Caco-2 (cell line): ENCODE results near the gene PPEF2. TPM values are rescaled to one million over a fixed set of nuclear protein-coding genes. Genes with fewer than 3 reads are reported as not detected.
"Not testable (repeated sequence)": the region's sequence is repeated elsewhere in the genome, so short reads cannot be mapped to it uniquely, and the experiment has no call there.

ENCODE experiments used
- BruUV-seq: library from RNA; stranded (reverse); fragments of 400-500 nt; replicated peaks from 2 replicates; lab custom pipeline; 2021; lab: Mats Ljungman, UMichigan
- CTCF ChIA-PET: fragments of 300-600 bp; sonication (Branson Sonifier 250); formaldehyde crosslinking; loops from one replicate; lab custom pipeline; 2022; ENCODE audit warnings: antibody characterized with exemption; lab: Charles Lee
- POLR2A ChIA-PET: fragments of 300-600 bp; sonication (Branson Sonifier 250); formaldehyde crosslinking; loops from one replicate; lab custom pipeline; 2022; ENCODE audit warnings: antibody characterized with exemption; lab: Charles Lee
- DNase-seq, 2 experiments: peaks; one replicate each; pipeline versions ENCODE4 v3.0.0 to v3.0.0-alpha.2; 2020 to 2022
- H3K27me3 ChIP-seq: replicated peaks from 2 replicates; pipeline ENCODE4 v1.6.0; 2011; ENCODE audit warnings: low read length; ENCODE audit not compliant: control insufficient read depth, insufficient read depth
- H3K36me3 ChIP-seq: 2 replicates; pipeline ENCODE4 v1.5.1; 2011; ENCODE audit warnings: low read length; ENCODE audit not compliant: control insufficient read depth, insufficient read depth
- H3K4me1 ChIP-seq: fragments of 250-450 bp; sonication (Bioruptor Pico); 2 replicates; pipeline ENCODE4 v1.5.1; 2020; ENCODE audit warnings: mild to moderate bottlenecking
- H3K4me3 ChIP-seq: 2 replicates; pipeline ENCODE4 v1.5.1; 2011; ENCODE audit warnings: low read depth, mild to moderate bottlenecking, control low read depth, low read length
- H3K9me3 ChIP-seq: fragments of 250-450 bp; sonication (Bioruptor Pico); 2 replicates; pipeline ENCODE4 v1.5.1; 2020; ENCODE audit warnings: mild to moderate bottlenecking, moderate library complexity
- H3K27ac Mint-ChIP-seq: one replicate; pipeline ENCODE4 v1.8.0; 2022; ENCODE audit warnings: mixed read lengths; ENCODE audit not compliant: unreplicated experiment
- H3K27me3 Mint-ChIP-seq: one replicate; pipeline ENCODE4 v1.8.0; 2022; ENCODE audit warnings: mixed read lengths; ENCODE audit not compliant: insufficient read depth, unreplicated experiment
- H3K36me3 Mint-ChIP-seq: one replicate; pipeline ENCODE4 v1.8.0; 2022; ENCODE audit warnings: mild to moderate bottlenecking, mixed read lengths; ENCODE audit not compliant: insufficient read depth, unreplicated experiment
- H3K4me1 Mint-ChIP-seq: one replicate; pipeline ENCODE4 v1.8.0; 2022; ENCODE audit warnings: low read depth, mixed read lengths; ENCODE audit not compliant: unreplicated experiment
- H3K4me3 Mint-ChIP-seq: one replicate; pipeline ENCODE4 v1.8.0; 2022; ENCODE audit warnings: mild to moderate bottlenecking, moderate library complexity, mixed read lengths; ENCODE audit not compliant: unreplicated experiment
- H3K9me3 Mint-ChIP-seq: one replicate; pipeline ENCODE4 v1.8.0; 2022; ENCODE audit warnings: mixed read lengths; ENCODE audit not compliant: unreplicated experiment
- intact Hi-C: fragments of 100-400 bp; cut with micrococcal nuclease; formaldehyde crosslinking; loops from one replicate; pipeline ENCODE4 v1.10.0; 2022; ENCODE audit not compliant: unreplicated experiment
- total RNA-seq: library from RNA; stranded (reverse); gene quantifications from 2 replicates; pipeline ENCODE4 v1.2.3, GENCODE V29; 2022
- TF ChIP-seq, protein P1 (sequence below), 2 experiments: fragments of 200-600 bp in 1 of 2; IDR thresholded peaks; 1 replicate in 1 of 2; 2 replicates in 1 of 2; pipeline versions ENCODE4 v1.5.1 to v1.8.0; 2011 to 2022; ENCODE audit warnings: antibody characterized with exemption in 1 of 2, control low read depth in 1 of 2, inconsistent platforms in 1 of 2, low read depth in 1 of 2, low read length in 1 of 2, mild to moderate bottlenecking in 1 of 2, moderate library complexity in 1 of 2; ENCODE audit not compliant: insufficient read depth in 1 of 2, severe bottlenecking in 1 of 2, unreplicated experiment in 1 of 2

PPEF2 gene
- total RNA-seq, 1 experiment from 2014 or later: not detected

- H3K36me3 Mint-ChIP-seq: no peaks in the 10 kb centered on the region
- CTCF ChIA-PET: interaction anchor here (0.6 to 2.3 kb wide), 2 partner anchors 28 to 174 kb away, joined by 3 to 5 read pairs; partner anchors contain the start of gene NAAA
- H3K27ac Mint-ChIP-seq: no peak overlapping the region
Measured at GRCh38 chr4:75912968-75913367, 10.7 kb upstream of the PPEF2 start.

GRCh38 chr4:75910831-75911230 lies 8.6 kb upstream of the PPEF2 start:
- peaks cover 11% of the 10 kb centered on the region for H3K9me3 Mint-ChIP-seq
- H3K4me1 ChIP-seq, H3K4me3 ChIP-seq, H3K9me3 ChIP-seq, H3K36me3 Mint-ChIP-seq, POLR2A ChIA-PET, H3K4me1 Mint-ChIP-seq, intact Hi-C loops, BruUV-seq, DNase-seq, H3K36me3 ChIP-seq, H3K27ac Mint-ChIP-seq, H3K4me3 Mint-ChIP-seq, H3K27me3 ChIP-seq, H3K27me3 Mint-ChIP-seq, CTCF ChIA-PET: not testable (repeated sequence)

More at GRCh38 chr4:75912968-75913367, 10.7 kb upstream of the PPEF2 start:
- Mint-ChIP-seq H3K9me3 (peaks cover 11% of the 10 kb centered on the region), H3K4me3 (no peak overlapping the region), H3K4me1 (no peaks in the 10 kb centered on the region), H3K27me3 (no peaks in the 10 kb centered on the region)
- no TSS peak for BruUV-seq
- POLR2A ChIA-PET: no interaction called here
- Histone ChIP-seq H3K4me1 (0 out of 2 replicates have a peak, but pooled peaks cover 3% of the 10 kb centered on the region), H3K4me3 (no peak overlapping the region), H3K27me3 (no peaks in the 10 kb centered on the region), H3K9me3 (no peaks in the 10 kb centered on the region), H3K36me3 (no peaks in the 10 kb centered on the region)
- TF ChIP-seq, protein P1, sequence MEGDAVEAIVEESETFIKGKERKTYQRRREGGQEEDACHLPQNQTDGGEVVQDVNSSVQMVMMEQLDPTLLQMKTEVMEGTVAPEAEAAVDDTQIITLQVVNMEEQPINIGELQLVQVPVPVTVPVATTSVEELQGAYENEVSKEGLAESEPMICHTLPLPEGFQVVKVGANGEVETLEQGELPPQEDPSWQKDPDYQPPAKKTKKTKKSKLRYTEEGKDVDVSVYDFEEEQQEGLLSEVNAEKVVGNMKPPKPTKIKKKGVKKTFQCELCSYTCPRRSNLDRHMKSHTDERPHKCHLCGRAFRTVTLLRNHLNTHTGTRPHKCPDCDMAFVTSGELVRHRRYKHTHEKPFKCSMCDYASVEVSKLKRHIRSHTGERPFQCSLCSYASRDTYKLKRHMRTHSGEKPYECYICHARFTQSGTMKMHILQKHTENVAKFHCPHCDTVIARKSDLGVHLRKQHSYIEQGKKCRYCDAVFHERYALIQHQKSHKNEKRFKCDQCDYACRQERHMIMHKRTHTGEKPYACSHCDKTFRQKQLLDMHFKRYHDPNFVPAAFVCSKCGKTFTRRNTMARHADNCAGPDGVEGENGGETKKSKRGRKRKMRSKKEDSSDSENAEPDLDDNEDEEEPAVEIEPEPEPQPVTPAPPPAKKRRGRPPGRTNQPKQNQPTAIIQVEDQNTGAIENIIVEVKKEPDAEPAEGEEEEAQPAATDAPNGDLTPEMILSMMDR (IDR thresholded peaks at IDR 0.05; ENCODE audit: insufficient read depth in 1 of 2, low read depth in 1 of 2, low read length in 1 of 2, severe bottlenecking in 1 of 2, unreplicated experiment in 1 of 2): no peak
- intact Hi-C loops: no loop called here
- no peak for DNase-seq

- no TSS peak for BruUV-seq
- DNase-seq: no peak
- TF ChIP-seq, protein P1 (IDR thresholded peaks at IDR 0.05; ENCODE audit: insufficient read depth in 1 of 2, low read depth in 1 of 2, low read length in 1 of 2, severe bottlenecking in 1 of 2, unreplicated experiment in 1 of 2): no peak
- Mint-ChIP-seq H3K9me3 (peaks cover 11% of the 10 kb centered on the region), H3K36me3 (no peaks in the 10 kb centered on the region), H3K27me3 (no peaks in the 10 kb centered on the region), H3K27ac (no peak overlapping the region), H3K4me3 (no peak overlapping the region), H3K4me1 (no peaks in the 10 kb centered on the region)
- H3K36me3 ChIP-seq: no peaks in the 10 kb centered on the region
- H3K9me3 ChIP-seq: no peaks in the 10 kb centered on the region
- no peaks in the 10 kb centered on the region for H3K27me3 ChIP-seq
- H3K4me1 ChIP-seq: 0 out of 2 replicates have a peak, but pooled peaks cover under 1% of the 10 kb centered on the region
- POLR2A ChIA-PET: no interaction called here
- intact Hi-C loops: no loop called here
- CTCF ChIA-PET: no interaction called here
- no peak overlapping the region for H3K4me3 ChIP-seq
Measured at GRCh38 chr4:75909405-75909804, 7.2 kb upstream of the PPEF2 start.
